Breast epithelium (tissue), 3 donors: Measurements from ENCODE around the gene DCN.

ENCODE experiments used
- CTCF ChIP-seq, 3 donors: fragments of 450-650 bp; IDR thresholded peaks; one replicate each; pipeline ENCODE4 v1.5.1; 2016 to 2017; ENCODE audit warnings: antibody characterized with exemption in 3 of 3, mild to moderate bottlenecking in 3 of 3, moderate library complexity in 3 of 3
- POLR2A ChIP-seq: fragments of 450-650 bp; IDR thresholded peaks from one replicate; pipeline ENCODE4 v1.6.1; 2016; ENCODE audit warnings: antibody characterized with exemption, mild to moderate bottlenecking, moderate library complexity

- no peak for TF ChIP-seq POLR2A
- no peak for TF ChIP-seq CTCF (IDR thresholded peaks at IDR 0.05)
These were observed 6.2 kb upstream of the DCN start for GRCh38 chr12:91188778-91189177.
